ENCODE results near the gene SUN1.

- TF ChIP-seq CTCF (tag by site-specific recombination; IDR thresholded peaks at IDR 0.05): no peak
- TF ChIP-seq ZNF24 (tag by site-specific recombination; IDR thresholded peaks at IDR 0.05): no peak
- no peak for TF ChIP-seq ZNF146 (tag by site-specific recombination; IDR thresholded peaks at IDR 0.05)
- TF ChIP-seq ZNF660 (tag by site-specific recombination; IDR thresholded peaks at IDR 0.05): no peak
- no peak for TF ChIP-seq ZNF558 (tag by site-specific recombination; IDR thresholded peaks at IDR 0.05)
- no peak for TF ChIP-seq ZNF548 (tag by site-specific recombination; IDR thresholded peaks at IDR 0.05)
- no peak for TF ChIP-seq ZNF362 (tag by site-specific recombination; IDR thresholded peaks at IDR 0.05)
- TF ChIP-seq YY1 (tag by site-specific recombination; IDR thresholded peaks at IDR 0.05): no peak
- no peak for TF ChIP-seq GLIS2 (tag by site-specific recombination; IDR thresholded peaks at IDR 0.05)
- TF ChIP-seq ATF2 (tag by site-specific recombination; IDR thresholded peaks at IDR 0.05; ENCODE audit: low read depth): no peak
- TF ChIP-seq ZNF354C (tag by site-specific recombination; IDR thresholded peaks at IDR 0.05; ENCODE audit: borderline replicate concordance, low read depth): no peak
- no peak for TF ChIP-seq ZNF423 (tag by site-specific recombination; IDR thresholded peaks at IDR 0.05)
- TF ChIP-seq ZNF37A (tag by site-specific recombination; IDR thresholded peaks at IDR 0.05): no peak
Observed at GRCh38 chr7:897086-897485, 64.8 kb downstream of the SUN1 start.

Measured in HEK293 (cell line).